Measurements from ENCODE around the gene ZMYND19.
"Not testable (repeated sequence)": the region's sequence is repeated elsewhere in the genome, so short reads cannot be mapped to it uniquely, and the experiment has no call there.

ZMYND19 gene

DNA sequence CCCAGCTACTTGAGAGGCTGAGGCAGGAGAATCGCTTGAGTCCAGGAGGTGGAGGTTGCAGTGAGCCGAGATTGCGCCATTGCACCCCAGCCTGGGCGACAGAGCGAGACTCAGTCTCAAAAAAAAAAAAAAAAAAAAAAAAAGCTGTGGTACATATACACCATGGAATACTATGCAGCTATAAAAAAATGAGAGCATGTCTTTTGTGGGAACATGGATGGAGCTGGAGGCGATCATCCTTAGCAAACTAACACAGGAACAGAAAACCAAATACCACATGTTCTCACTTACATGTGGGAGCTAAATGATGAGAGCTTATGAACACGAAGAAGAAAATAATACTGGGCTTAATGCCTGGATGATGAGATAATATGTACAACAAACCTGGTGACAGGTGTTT lies 6.3 kb upstream of the ZMYND19 start:
- H3K36me3 ChIP-seq (ENCODE audit: control insufficient read depth in 2 of 2, insufficient read depth in 1 of 2, low read length in 2 of 2); H3K4me1 ChIP-seq (ENCODE audit: control insufficient read depth, insufficient read depth, low read length); H3K27ac ChIP-seq (ENCODE audit: extremely low read depth, low read depth, low read length); H3K4me3 ChIP-seq (ENCODE audit: low read depth, low read length); H3K9me3 ChIP-seq (ENCODE audit: control insufficient read depth, insufficient read depth, low read depth, low read length); CTCF ChIA-PET: not testable (repeated sequence)
- TF ChIP-seq ZNF146 (tag by site-specific recombination; IDR thresholded peaks at IDR 0.05): peak; percentile 80
- POLR2A ChIA-PET: interaction anchor here (0.6 to 3.0 kb wide), 4 partner anchors 8 to 608 kb away, joined by 3 to 17 read pairs (median 6); partner anchors contain the start of genes ARRDC1 and EHMT1

DNA sequence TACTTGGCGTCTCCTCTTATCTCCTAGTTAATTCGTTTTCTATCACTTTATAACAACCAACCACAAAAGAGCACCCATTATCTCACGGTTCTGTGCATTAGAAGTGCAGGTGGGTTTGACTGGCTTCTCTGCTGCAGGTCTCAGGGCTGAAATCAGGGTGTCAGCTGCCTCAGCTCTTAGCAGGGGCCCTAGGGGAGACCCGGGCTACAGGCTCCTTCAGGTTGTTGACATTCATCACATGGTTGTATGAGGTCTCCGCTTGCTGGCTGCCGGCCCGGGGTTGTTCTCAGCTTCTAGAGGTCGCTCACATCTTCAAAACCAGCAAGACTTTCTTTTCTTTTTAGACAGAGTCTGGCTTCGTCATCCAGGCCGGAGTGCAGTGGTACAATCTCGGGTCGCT lies 2.9 kb upstream of the ZMYND19 start:
- TF ChIP-seq ZBTB8A (tag by site-specific recombination; IDR thresholded peaks at IDR 0.05) (peak; percentile 34; the same call in 1 of the 2 replicates), SCRT2 (tag by site-specific recombination; IDR thresholded peaks at IDR 0.05) (peak; percentile 72), ZXDB (tag by site-specific recombination; IDR thresholded peaks at IDR 0.05) (peak; percentile 57), ZBTB20 (tag by site-specific recombination; IDR thresholded peaks at IDR 0.05) (0 out of 2 replicates have a peak, but pooled peaks have one; percentile 29), ZNF621 (tag by site-specific recombination; IDR thresholded peaks at IDR 0.05) (no peak), ZNF354C (tag by site-specific recombination; IDR thresholded peaks at IDR 0.05; ENCODE audit: borderline replicate concordance, low read depth) (no peak), GLIS1 (tag by site-specific recombination; IDR thresholded peaks at IDR 0.05) (peak; percentile 46; the same call in 1 of the 2 replicates), ZNF624 (tag by site-specific recombination; IDR thresholded peaks at IDR 0.05) (no peak), ZFP37 (tag by site-specific recombination; IDR thresholded peaks at IDR 0.05) (no peak), SP2 (tag by site-specific recombination; IDR thresholded peaks at IDR 0.05) (no peak), ZNF404 (tag by site-specific recombination; IDR thresholded peaks at IDR 0.05) (no peak)
- Histone ChIP-seq H3K27ac (ENCODE audit: extremely low read depth, low read depth, low read length) (no peak overlapping the region), H3K9me3 (ENCODE audit: control insufficient read depth, insufficient read depth, low read depth, low read length) (no peaks in the 10 kb centered on the region), H3K36me3 (ENCODE audit: control insufficient read depth in 2 of 2, insufficient read depth in 1 of 2, low read length in 2 of 2) (peaks cover under 1 to 12% of the 10 kb centered on the region in 2 experiments; a peak in 2 of 3 replicates), H3K4me3 (ENCODE audit: low read depth, low read length) (no peak overlapping the region), H3K4me1 (ENCODE audit: control insufficient read depth, insufficient read depth, low read length) (peaks cover 2% of the 10 kb centered on the region; the same call in 1 of the 2 replicates)
- ChIA-PET POLR2A (interaction anchor here (1.0 to 3.0 kb wide), 4 partner anchors 10 to 19 kb away, joined by 3 to 43 read pairs (median 6); partner anchors contain the start of gene ARRDC1), CTCF (interaction anchor here (0.6 to 0.8 kb wide), 3 partner anchors 14 to 151 kb away, joined by 3 read pairs; partner anchors contain the start of gene NSMF)

DNA sequence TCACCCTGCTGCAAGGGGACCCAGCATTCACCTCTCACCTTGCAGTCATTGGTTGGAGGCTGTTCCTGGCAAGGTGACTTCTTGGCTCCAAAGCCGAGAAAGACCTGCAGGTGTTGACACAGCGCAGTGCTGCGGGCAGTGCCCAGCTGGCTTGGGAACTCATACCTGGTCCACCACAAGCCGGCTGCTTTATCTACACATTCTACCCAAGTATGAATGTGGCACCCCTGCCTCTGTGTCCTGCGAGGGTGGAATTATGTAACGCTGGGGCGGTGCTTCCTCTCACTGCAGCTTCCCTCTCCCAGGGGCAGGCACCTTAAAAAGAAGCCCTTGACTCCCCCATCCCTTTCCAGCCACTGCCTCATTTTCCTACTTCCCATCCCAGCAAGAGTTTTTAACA lies 2.5 kb upstream of the ZMYND19 start:
- Histone ChIP-seq H3K4me3 (ENCODE audit: low read depth, low read length) (no peak overlapping the region), H3K36me3 (ENCODE audit: control insufficient read depth in 2 of 2, insufficient read depth in 1 of 2, low read length in 2 of 2) (peaks cover 4 to 16% of the 10 kb centered on the region in 2 experiments; a peak in 2 of 3 replicates), H3K27ac (ENCODE audit: extremely low read depth, low read depth, low read length) (no peak overlapping the region), H3K4me1 (ENCODE audit: control insufficient read depth, insufficient read depth, low read length) (peaks cover 2% of the 10 kb centered on the region; the same call in 1 of the 2 replicates), H3K9me3 (ENCODE audit: control insufficient read depth, insufficient read depth, low read depth, low read length) (no peaks in the 10 kb centered on the region)
- ChIA-PET CTCF (interaction anchor here (0.6 to 2.0 kb wide), 4 partner anchors 13 to 151 kb away, joined by 3 to 9 read pairs (median 3); partner anchors contain the start of gene NSMF), POLR2A (interaction anchor here (1.0 to 3.0 kb wide), 3 partner anchors 10 to 19 kb away, joined by 4 to 43 read pairs (median 7); partner anchors contain the start of gene ARRDC1)
- TF ChIP-seq ZNF530 (tag by site-specific recombination; IDR thresholded peaks at IDR 0.05; ENCODE audit: low read depth) (no peak), ZFHX2 (tag by site-specific recombination; conservative IDR thresholded peaks at IDR 0.05) (0 out of 2 replicates have a peak, but pooled peaks have one; percentile 8), ZNF24 (tag by site-specific recombination; IDR thresholded peaks at IDR 0.05) (no peak), ZBTB20 (tag by site-specific recombination; IDR thresholded peaks at IDR 0.05) (peak; percentile 75), ZNF146 (tag by site-specific recombination; IDR thresholded peaks at IDR 0.05) (no peak), OSR2 (tag by site-specific recombination; IDR thresholded peaks at IDR 0.05) (no peak), ZNF768 (tag by site-specific recombination; IDR thresholded peaks at IDR 0.05) (no peak), ZNF155 (tag by site-specific recombination; IDR thresholded peaks at IDR 0.05) (no peak)
- TF ChIP-seq, protein P1, sequence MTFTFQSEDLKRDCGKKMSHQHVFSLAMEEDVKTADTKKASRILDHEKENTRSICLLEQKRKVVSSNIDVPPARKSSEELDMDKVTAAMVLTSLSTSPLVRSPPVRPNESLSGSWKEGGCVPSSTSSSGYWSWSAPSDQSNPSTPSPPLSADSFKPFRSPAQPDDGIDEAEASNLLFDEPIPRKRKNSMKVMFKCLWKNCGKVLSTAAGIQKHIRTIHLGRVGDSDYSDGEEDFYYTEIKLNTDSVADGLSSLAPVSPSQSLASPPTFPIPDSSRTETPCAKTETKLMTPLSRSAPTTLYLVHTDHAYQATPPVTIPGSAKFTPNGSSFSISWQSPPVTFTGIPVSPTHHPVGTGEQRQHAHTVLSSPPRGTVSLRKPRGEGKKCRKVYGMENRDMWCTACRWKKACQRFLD (tag by site-specific recombination; IDR thresholded peaks at IDR 0.05): no peak
- TF ChIP-seq, protein P2, sequence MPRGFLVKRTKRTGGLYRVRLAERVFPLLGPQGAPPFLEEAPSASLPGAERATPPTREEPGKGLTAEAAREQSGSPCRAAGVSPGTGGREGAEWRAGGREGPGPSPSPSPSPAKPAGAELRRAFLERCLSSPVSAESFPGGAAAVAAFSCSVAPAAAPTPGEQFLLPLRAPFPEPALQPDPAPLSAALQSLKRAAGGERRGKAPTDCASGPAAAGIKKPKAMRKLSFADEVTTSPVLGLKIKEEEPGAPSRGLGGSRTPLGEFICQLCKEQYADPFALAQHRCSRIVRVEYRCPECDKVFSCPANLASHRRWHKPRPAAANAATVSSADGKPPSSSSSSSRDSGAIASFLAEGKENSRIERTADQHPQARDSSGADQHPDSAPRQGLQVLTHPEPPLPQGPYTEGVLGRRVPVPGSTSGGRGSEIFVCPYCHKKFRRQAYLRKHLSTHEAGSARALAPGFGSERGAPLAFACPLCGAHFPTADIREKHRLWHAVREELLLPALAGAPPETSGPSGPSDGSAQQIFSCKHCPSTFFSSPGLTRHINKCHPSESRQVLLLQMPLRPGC (tag by site-specific recombination; IDR thresholded peaks at IDR 0.05): no peak
- TF ChIP-seq, protein P3, sequence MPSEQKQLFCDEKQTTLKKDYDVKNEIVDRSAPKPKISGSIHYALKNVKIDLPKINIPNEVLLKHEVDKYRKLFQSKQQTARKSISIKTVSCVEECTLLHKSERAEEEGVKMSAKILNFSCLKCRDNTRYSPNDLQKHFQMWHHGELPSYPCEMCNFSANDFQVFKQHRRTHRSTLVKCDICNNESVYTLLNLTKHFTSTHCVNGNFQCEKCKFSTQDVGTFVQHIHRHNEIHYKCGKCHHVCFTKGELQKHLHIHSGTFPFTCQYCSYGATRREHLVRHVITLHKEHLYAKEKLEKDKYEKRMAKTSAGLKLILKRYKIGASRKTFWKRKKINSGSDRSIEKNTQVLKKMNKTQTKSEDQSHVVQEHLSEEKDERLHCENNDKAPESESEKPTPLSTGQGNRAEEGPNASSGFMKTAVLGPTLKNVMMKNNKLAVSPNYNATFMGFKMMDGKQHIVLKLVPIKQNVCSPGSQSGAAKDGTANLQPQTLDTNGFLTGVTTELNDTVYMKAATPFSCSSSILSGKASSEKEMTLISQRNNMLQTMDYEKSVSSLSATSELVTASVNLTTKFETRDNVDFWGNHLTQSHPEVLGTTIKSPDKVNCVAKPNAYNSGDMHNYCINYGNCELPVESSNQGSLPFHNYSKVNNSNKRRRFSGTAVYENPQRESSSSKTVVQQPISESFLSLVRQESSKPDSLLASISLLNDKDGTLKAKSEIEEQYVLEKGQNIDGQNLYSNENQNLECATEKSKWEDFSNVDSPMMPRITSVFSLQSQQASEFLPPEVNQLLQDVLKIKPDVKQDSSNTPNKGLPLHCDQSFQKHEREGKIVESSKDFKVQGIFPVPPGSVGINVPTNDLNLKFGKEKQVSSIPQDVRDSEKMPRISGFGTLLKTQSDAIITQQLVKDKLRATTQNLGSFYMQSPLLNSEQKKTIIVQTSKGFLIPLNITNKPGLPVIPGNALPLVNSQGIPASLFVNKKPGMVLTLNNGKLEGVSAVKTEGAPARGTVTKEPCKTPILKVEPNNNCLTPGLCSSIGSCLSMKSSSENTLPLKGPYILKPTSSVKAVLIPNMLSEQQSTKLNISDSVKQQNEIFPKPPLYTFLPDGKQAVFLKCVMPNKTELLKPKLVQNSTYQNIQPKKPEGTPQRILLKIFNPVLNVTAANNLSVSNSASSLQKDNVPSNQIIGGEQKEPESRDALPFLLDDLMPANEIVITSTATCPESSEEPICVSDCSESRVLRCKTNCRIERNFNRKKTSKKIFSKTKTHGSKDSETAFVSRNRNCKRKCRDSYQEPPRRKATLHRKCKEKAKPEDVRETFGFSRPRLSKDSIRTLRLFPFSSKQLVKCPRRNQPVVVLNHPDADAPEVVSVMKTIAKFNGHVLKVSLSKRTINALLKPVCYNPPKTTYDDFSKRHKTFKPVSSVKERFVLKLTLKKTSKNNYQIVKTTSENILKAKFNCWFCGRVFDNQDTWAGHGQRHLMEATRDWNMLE (tag by site-specific recombination; conservative IDR thresholded peaks at IDR 0.05; ENCODE audit: low read depth): no peak
- TF ChIP-seq, protein P4, sequence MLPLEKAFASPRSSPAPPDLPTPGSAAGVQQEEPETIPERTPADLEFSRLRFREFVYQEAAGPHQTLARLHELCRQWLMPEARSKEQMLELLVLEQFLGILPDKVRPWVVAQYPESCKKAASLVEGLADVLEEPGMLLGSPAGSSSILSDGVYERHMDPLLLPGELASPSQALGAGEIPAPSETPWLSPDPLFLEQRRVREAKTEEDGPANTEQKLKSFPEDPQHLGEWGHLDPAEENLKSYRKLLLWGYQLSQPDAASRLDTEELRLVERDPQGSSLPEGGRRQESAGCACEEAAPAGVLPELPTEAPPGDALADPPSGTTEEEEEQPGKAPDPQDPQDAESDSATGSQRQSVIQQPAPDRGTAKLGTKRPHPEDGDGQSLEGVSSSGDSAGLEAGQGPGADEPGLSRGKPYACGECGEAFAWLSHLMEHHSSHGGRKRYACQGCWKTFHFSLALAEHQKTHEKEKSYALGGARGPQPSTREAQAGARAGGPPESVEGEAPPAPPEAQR (tag by site-specific recombination; IDR thresholded peaks at IDR 0.05): no peak

Data from HEK293 (cell line).